ENCODE results near the gene DYNC2LI1.

Gene DYNC2LI1

DNA sequence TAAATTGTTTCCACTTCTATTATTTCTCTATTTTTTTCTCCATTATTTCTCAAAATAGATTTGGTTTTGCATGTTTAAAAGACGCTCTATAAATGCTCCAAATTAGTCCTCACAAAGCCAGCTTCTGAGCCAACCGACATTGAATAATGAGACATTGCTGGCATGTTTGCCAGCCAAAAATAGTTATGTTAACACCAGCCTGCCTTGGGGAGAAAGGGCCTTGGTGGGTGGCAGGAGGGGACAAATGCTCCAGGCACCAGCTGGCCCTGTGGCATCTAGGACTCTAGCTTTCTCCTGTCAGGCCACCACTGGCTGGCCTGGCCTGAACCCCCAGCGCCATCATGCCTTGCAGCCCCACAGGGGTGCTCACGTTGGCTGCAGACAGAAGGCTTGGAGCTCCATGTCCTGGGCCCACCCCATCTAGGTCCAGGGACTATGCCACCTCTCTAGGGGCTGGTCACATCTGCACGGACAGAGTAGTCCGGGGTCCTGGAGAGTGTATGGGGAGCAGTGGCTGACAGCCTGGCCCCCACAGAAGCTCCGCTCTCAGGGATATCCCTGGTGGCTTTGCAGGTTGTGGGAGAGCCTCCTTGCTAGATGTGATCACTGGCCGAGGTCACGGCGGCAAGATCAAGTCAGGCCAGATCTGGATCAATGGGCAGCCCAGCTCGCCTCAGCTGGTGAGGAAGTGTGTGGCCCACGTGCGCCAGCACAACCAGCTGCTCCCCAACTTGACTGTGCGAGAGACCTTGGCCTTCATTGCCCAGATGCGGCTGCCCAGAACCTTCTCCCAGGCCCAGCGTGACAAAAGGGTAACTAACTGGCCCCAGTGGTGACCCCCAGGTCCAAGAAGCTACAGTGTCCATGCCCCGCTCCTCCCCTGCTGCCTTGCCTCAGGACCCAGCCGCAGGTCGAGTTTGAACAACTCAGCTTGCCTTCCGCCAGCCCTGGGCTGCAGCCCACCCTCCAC lies 77.5 kb downstream of the DYNC2LI1 start:
- DNase-seq, result no peak

DNA sequence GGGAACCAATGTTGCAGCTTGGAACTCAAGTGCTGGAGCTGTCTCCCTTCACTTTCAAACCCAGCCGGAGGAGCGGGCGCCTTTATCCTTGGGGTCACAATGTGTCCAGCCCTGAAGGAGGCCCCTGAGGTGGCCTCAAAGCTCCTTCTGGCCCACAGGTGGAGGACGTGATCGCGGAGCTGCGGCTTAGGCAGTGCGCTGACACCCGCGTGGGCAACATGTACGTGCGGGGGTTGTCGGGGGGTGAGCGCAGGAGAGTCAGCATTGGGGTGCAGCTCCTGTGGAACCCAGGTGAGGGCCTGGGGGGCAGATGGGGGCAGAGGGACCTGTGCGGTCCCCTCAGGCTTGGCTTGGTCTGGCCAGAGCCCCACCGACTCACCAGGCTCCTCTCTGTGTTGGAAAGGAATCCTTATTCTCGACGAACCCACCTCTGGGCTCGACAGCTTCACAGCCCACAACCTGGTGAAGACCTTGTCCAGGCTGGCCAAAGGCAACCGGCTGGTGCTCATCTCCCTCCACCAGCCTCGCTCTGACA lies 78.4 kb downstream of the DYNC2LI1 start:
- DNase-seq, result no peak

DNA sequence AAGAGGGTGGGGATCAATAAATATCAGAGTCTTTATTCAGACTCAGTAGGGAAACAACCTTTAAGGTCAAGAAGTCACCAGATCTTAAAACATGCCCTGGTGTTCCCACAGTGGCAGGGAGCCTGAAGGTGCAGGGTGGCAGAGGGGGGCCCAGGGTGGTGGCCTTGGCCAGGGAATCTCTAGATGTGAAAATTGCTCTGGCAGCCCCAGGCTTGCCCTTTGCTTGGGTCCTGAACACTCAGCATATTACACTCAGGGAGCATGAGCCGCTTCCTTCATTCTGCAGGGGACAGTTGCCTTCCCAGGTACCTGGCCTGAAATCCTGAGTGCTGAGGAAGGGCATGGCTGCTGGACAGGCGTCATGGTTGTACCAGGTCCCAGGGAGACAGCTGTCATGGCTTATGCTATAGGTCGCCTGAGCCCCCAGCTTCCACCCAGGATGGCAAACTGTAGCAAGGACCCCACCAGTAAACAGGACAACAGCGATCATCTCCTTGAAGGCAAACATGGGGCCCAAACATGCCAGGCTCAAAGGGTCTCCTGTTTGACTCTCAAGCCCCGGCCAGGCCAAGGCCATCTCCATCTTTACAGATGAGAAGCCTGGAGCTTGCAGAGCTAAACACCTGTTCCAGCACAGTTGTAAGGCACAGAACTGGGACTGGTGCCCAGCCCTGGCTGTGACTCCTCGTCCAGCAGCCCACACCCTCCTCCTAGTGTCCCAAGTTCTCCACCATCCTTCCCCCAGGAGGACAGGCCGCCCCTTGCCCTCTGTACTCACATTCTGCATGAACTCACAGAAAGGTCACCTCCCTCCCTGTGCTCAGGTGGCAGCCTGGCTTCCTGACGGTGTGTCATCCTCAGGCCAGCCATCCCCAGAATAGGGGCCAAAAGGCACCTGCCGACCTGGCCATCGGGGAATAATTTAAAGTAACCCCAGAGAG lies 79.6 kb downstream of the DYNC2LI1 start:
- DNase-seq, result no peak

DNA sequence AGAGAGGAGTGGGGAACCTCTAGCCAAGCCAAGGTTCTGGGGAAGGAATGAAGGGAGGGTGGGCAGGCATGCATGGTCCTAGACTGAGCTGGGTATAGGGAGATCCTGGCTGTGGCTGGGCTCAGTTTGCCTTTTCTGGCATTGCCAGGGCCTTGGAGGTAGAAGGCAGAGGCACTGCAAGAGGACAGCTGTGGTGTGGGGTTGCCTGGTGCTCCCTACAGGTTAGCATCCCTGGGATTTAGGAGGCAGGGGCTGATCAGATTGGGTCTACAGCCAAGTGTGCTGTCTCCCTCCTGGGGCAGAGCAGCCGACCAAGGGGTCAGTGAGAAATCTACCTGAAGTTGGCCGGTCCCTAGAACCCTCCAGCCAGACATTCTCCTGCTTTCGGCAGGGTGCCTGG lies 80.8 kb downstream of the DYNC2LI1 start:
- no peak for DNase-seq

DNA sequence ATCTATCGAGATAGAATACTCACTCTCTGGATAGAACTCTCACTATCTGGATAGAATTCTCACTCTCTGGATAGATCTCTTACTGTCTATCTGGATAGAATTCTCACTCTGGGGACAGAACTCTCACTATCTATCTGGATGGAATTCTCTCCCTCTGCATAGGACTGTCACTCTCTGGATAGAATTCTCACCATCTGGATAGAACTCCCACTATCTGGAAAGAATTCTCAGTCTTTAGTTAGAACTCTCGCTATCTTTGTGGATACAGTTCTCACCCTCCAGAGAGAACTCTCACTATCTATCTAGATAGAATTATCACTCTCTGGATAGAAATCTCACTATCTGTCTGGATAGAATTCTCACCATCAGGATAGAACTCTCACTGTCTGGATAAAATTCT lies 81.5 kb downstream of the DYNC2LI1 start:
- no peak for DNase-seq
